ENCODE results near the gene GALNT6.

GALNT6 gene

DNA sequence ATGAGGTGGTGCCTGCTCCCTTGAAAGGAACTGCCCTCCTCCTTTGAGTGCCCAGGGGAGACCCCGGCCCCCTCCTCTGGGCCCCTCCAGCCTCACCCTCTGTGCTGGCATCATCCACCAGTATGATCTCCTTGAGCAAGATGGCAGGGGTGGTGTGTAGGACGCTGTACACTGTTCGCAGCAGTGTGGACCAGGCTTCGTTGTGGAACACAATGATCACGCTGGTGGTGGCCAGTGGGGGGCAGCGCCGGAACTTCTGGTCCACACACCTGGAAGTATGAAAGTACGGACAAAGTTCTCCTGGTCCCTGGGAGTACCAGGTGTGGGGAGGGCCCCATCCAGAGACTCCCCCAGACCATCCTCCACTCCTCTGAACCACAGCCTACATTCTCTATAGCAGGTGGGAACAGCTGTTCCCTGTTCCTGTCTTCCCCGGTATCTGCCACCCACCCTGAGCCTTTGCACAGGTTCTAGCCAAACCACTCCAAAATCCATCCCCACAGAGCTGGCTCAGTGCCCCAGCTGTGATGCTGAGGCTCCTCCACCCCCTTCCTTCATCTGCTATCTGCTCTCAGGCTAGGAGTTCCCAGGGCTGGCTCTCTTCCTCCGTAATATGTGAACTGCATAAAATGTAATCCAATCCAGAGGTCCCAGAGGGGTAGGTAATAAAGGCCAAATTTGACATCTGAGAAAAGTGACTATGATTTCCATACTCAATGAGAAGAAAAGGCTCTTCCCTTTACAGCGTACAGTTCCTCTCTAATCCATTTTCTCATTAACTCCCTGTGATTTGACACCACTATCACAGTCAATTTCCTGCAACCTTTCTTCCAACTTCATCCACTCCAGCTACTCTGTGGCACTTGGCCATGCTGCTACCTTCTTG, 13.9 kb downstream of the GALNT6 start:
- H3K4me2 ChIP-seq (ENCODE audit: low read length) = no peak overlapping the region
- H3K36me3 ChIP-seq (ENCODE audit: insufficient read depth, low read length) = no peaks in the 10 kb centered on the region
- no peaks in the 10 kb centered on the region for H3K9me3 ChIP-seq (replicated peaks; ENCODE audit: low read length)
- no peak overlapping the region for H3K4me3 ChIP-seq (ENCODE audit: low read length)
- H3K9ac ChIP-seq (ENCODE audit: low read depth, low read length) = no peak overlapping the region
- peaks cover 21% of the 10 kb centered on the region for H3K4me1 ChIP-seq (ENCODE audit: control insufficient read depth, insufficient read depth, low read length)
- H3K27me3 ChIP-seq (ENCODE audit: control insufficient read depth, insufficient read depth, low read length) = no peaks in the 10 kb centered on the region

GRCh38 chr12:51374856-51375255, 16.4 kb downstream of the GALNT6 start:
- no peaks in the 10 kb centered on the region for H3K9me3 ChIP-seq (replicated peaks; ENCODE audit: low read length)
- peak overlapping the region; percentile 25 for H3K9ac ChIP-seq (ENCODE audit: low read depth, low read length)
- H3K36me3 ChIP-seq (ENCODE audit: insufficient read depth, low read length) = no peaks in the 10 kb centered on the region
- H3K27me3 ChIP-seq (ENCODE audit: control insufficient read depth, insufficient read depth, low read length) = no peaks in the 10 kb centered on the region
- peaks cover 38% of the 10 kb centered on the region for H3K4me1 ChIP-seq (ENCODE audit: control insufficient read depth, insufficient read depth, low read length)
- H3K4me3 ChIP-seq (ENCODE audit: low read length) = no peak overlapping the region
- H3K4me2 ChIP-seq (ENCODE audit: low read length) = no peak overlapping the region

- H3K4me3 ChIP-seq (ENCODE audit: low read length) = no peak overlapping the region
- no peak overlapping the region for H3K4me2 ChIP-seq (ENCODE audit: low read length)
- H3K9me3 ChIP-seq (replicated peaks; ENCODE audit: low read length) = no peaks in the 10 kb centered on the region
- no peaks in the 10 kb centered on the region for H3K27me3 ChIP-seq (ENCODE audit: control insufficient read depth, insufficient read depth, low read length)
- peak overlapping the region; percentile 25 for H3K9ac ChIP-seq (ENCODE audit: low read depth, low read length)
- H3K36me3 ChIP-seq (ENCODE audit: insufficient read depth, low read length) = no peaks in the 10 kb centered on the region
- peaks cover 38% of the 10 kb centered on the region for H3K4me1 ChIP-seq (ENCODE audit: control insufficient read depth, insufficient read depth, low read length)
These were observed 16.8 kb downstream of the GALNT6 start for GRCh38 chr12:51374361-51374760.

GRCh38 chr12:51373187-51373586, 18.0 kb downstream of the GALNT6 start:
- Histone ChIP-seq H3K4me1 (ENCODE audit: control insufficient read depth, insufficient read depth, low read length) (peaks cover 43% of the 10 kb centered on the region), H3K9me3 (replicated peaks; ENCODE audit: low read length) (no peaks in the 10 kb centered on the region), H3K4me3 (ENCODE audit: low read length) (no peak overlapping the region), H3K27me3 (ENCODE audit: control insufficient read depth, insufficient read depth, low read length) (no peaks in the 10 kb centered on the region), H3K4me2 (ENCODE audit: low read length) (no peak overlapping the region), H3K9ac (ENCODE audit: low read depth, low read length) (no peak overlapping the region), H3K36me3 (ENCODE audit: insufficient read depth, low read length) (no peaks in the 10 kb centered on the region)

GRCh38 chr12:51372021-51372420, 19.2 kb downstream of the GALNT6 start:
- peaks cover 43% of the 10 kb centered on the region for H3K4me1 ChIP-seq (ENCODE audit: control insufficient read depth, insufficient read depth, low read length)
- no peaks in the 10 kb centered on the region for H3K9me3 ChIP-seq (replicated peaks; ENCODE audit: low read length)
- H3K4me2 ChIP-seq (ENCODE audit: low read length) = peak overlapping the region; percentile 63
- peak overlapping the region; percentile 1 for H3K4me3 ChIP-seq (ENCODE audit: low read length)
- no peaks in the 10 kb centered on the region for H3K27me3 ChIP-seq (ENCODE audit: control insufficient read depth, insufficient read depth, low read length)
- peak overlapping the region; percentile 54 for H3K9ac ChIP-seq (ENCODE audit: low read depth, low read length)
- no peaks in the 10 kb centered on the region for H3K36me3 ChIP-seq (ENCODE audit: insufficient read depth, low read length)

- Histone ChIP-seq H3K27me3 (ENCODE audit: control insufficient read depth, insufficient read depth, low read length) (no peaks in the 10 kb centered on the region), H3K4me1 (ENCODE audit: control insufficient read depth, insufficient read depth, low read length) (peaks cover 43% of the 10 kb centered on the region), H3K9me3 (replicated peaks; ENCODE audit: low read length) (no peaks in the 10 kb centered on the region), H3K36me3 (ENCODE audit: insufficient read depth, low read length) (no peaks in the 10 kb centered on the region), H3K4me3 (ENCODE audit: low read length) (peak overlapping the region; percentile 1), H3K4me2 (ENCODE audit: low read length) (peak overlapping the region; percentile 63), H3K9ac (ENCODE audit: low read depth, low read length) (peak overlapping the region; percentile 54)
These were observed 19.8 kb downstream of the GALNT6 start for GRCh38 chr12:51371295-51371953.

GRCh38 chr12:51370667-51371066, 20.5 kb downstream of the GALNT6 start:
- Histone ChIP-seq H3K36me3 (ENCODE audit: insufficient read depth, low read length) (no peaks in the 10 kb centered on the region), H3K9ac (ENCODE audit: low read depth, low read length) (no peak overlapping the region), H3K27me3 (ENCODE audit: control insufficient read depth, insufficient read depth, low read length) (no peaks in the 10 kb centered on the region), H3K9me3 (replicated peaks; ENCODE audit: low read length) (no peaks in the 10 kb centered on the region), H3K4me1 (ENCODE audit: control insufficient read depth, insufficient read depth, low read length) (peaks cover 43% of the 10 kb centered on the region), H3K4me2 (ENCODE audit: low read length) (no peak overlapping the region), H3K4me3 (ENCODE audit: low read length) (no peak overlapping the region)

DNA sequence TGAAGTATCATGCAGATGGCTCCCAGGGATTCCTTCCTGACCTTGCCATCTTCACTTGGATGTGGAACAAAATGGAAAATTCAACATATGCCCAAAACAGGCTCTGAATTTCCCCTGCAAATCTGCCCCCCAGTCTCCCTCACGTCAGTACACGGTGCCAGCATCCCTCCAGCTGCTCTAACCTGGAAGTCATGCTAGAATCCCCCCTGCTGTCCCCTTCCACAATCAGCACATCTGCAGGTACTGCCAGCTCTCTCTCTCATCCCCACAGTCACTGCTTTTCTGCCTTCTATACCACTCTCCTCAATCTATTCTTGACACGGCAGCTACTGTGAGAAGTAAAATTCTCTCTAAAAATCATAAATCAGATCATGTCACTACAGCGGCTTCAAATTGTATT, 21.6 kb downstream of the GALNT6 start:
- no peaks in the 10 kb centered on the region for H3K9me3 ChIP-seq (replicated peaks; ENCODE audit: low read length)
- H3K27me3 ChIP-seq (ENCODE audit: control insufficient read depth, insufficient read depth, low read length) = no peaks in the 10 kb centered on the region
- no peak overlapping the region for H3K4me2 ChIP-seq (ENCODE audit: low read length)
- H3K36me3 ChIP-seq (ENCODE audit: insufficient read depth, low read length) = no peaks in the 10 kb centered on the region
- H3K9ac ChIP-seq (ENCODE audit: low read depth, low read length) = no peak overlapping the region
- H3K4me3 ChIP-seq (ENCODE audit: low read length) = no peak overlapping the region
- peaks cover 36% of the 10 kb centered on the region for H3K4me1 ChIP-seq (ENCODE audit: control insufficient read depth, insufficient read depth, low read length)

- Histone ChIP-seq H3K9me3 (replicated peaks; ENCODE audit: low read length) (no peaks in the 10 kb centered on the region), H3K27me3 (ENCODE audit: control insufficient read depth, insufficient read depth, low read length) (no peaks in the 10 kb centered on the region), H3K36me3 (ENCODE audit: insufficient read depth, low read length) (no peaks in the 10 kb centered on the region), H3K4me1 (ENCODE audit: control insufficient read depth, insufficient read depth, low read length) (peaks cover 31% of the 10 kb centered on the region), H3K4me2 (ENCODE audit: low read length) (no peak overlapping the region), H3K4me3 (ENCODE audit: low read length) (no peak overlapping the region), H3K9ac (ENCODE audit: low read depth, low read length) (no peak overlapping the region)
These were observed 22.3 kb downstream of the GALNT6 start for GRCh38 chr12:51368640-51369517.

- no peak overlapping the region for H3K4me3 ChIP-seq (ENCODE audit: low read length)
- no peaks in the 10 kb centered on the region for H3K36me3 ChIP-seq (ENCODE audit: insufficient read depth, low read length)
These were observed 25.9 kb downstream of the GALNT6 start for GRCh38 chr12:51365276-51365675.

GRCh38 chr12:51364001-51364400, 27.2 kb downstream of the GALNT6 start:
- Histone ChIP-seq H3K9ac (ENCODE audit: low read depth, low read length) (no peak overlapping the region), H3K36me3 (ENCODE audit: insufficient read depth, low read length) (no peaks in the 10 kb centered on the region), H3K27me3 (ENCODE audit: control insufficient read depth, insufficient read depth, low read length) (no peaks in the 10 kb centered on the region)

More at GRCh38 chr12:51365276-51365675, 25.9 kb downstream of the GALNT6 start:
- Histone ChIP-seq H3K9ac (ENCODE audit: low read depth, low read length) (no peak overlapping the region), H3K9me3 (replicated peaks; ENCODE audit: low read length) (no peaks in the 10 kb centered on the region), H3K4me2 (ENCODE audit: low read length) (no peak overlapping the region), H3K4me1 (ENCODE audit: control insufficient read depth, insufficient read depth, low read length) (peaks cover 5% of the 10 kb centered on the region), H3K27me3 (ENCODE audit: control insufficient read depth, insufficient read depth, low read length) (no peaks in the 10 kb centered on the region)

More at GRCh38 chr12:51364001-51364400, 27.2 kb downstream of the GALNT6 start:
- Histone ChIP-seq H3K4me2 (ENCODE audit: low read length) (no peak overlapping the region), H3K4me1 (ENCODE audit: control insufficient read depth, insufficient read depth, low read length) (peaks cover 2% of the 10 kb centered on the region), H3K9me3 (replicated peaks; ENCODE audit: low read length) (no peaks in the 10 kb centered on the region), H3K4me3 (ENCODE audit: low read length) (no peak overlapping the region)
